GM23248 (cell line): ENCODE results near the gene ATP10A. TPM values are rescaled to one million over a fixed set of nuclear protein-coding genes. Genes with fewer than 3 reads are reported as not detected.
A peak's percentile ranks its signal among the peaks of the same experiment; 100 is the strongest.

Experiments
- DNase-seq: peaks from one replicate; pipeline ENCODE4 v3.0.0-alpha.2; 2015
- H2AFZ ChIP-seq: fragments of 200-600 bp; sonication (generic); 2 replicates; pipeline ENCODE4 v1.6.1; 2016; ENCODE audit warnings: antibody characterized with exemption
- H3F3A ChIP-seq: fragments of 200-600 bp; sonication (generic); 2 replicates; pipeline ENCODE4 v1.6.1; 2016; ENCODE audit warnings: mild to moderate bottlenecking, antibody characterized with exemption, mixed run types; ENCODE audit not compliant: insufficient read depth
- H3K27ac ChIP-seq: fragments of 200-600 bp; sonication (generic); 2 replicates; pipeline ENCODE4 v1.5.1; 2016; ENCODE audit warnings: mild to moderate bottlenecking
- H3K27me3 ChIP-seq: fragments of 200-600 bp; sonication (generic); replicated peaks from 2 replicates; pipeline ENCODE4 v1.6.1; 2016; ENCODE audit warnings: mild to moderate bottlenecking; ENCODE audit not compliant: insufficient read depth
- H3K36me3 ChIP-seq: fragments of 200-600 bp; sonication (generic); 2 replicates; pipeline ENCODE4 v1.6.1; 2016; ENCODE audit warnings: low read depth, mild to moderate bottlenecking
- H3K4me1 ChIP-seq: fragments of 200-600 bp; sonication (generic); 2 replicates; pipeline ENCODE4 v1.6.1; 2016; ENCODE audit warnings: mild to moderate bottlenecking; ENCODE audit not compliant: insufficient read depth
- H3K4me2 ChIP-seq: fragments of 200-600 bp; sonication (generic); one replicate; pipeline ENCODE4 v1.6.1; 2016; ENCODE audit warnings: mild to moderate bottlenecking; ENCODE audit not compliant: unreplicated experiment
- H3K4me3 ChIP-seq: fragments of 200-600 bp; sonication (generic); 2 replicates; pipeline ENCODE4 v1.5.1; 2016; ENCODE audit warnings: mild to moderate bottlenecking
- H3K79me2 ChIP-seq: fragments of 200-600 bp; sonication (generic); 2 replicates; pipeline ENCODE4 v1.6.1; 2016; ENCODE audit warnings: mild to moderate bottlenecking; ENCODE audit not compliant: insufficient read depth
- H3K9ac ChIP-seq: fragments of 200-600 bp; sonication (generic); 2 replicates; pipeline ENCODE4 v1.6.1; 2016; ENCODE audit warnings: mild to moderate bottlenecking
- H3K9me2 ChIP-seq: fragments of 200-600 bp; sonication (generic); 2 replicates; pipeline ENCODE4 v1.6.1; 2016; ENCODE audit warnings: mixed run types, mild to moderate bottlenecking, moderate library complexity; ENCODE audit not compliant: insufficient read depth
- H3K9me3 ChIP-seq: fragments of 200-600 bp; sonication (generic); one replicate; pipeline ENCODE4 v1.6.1; 2017; ENCODE audit warnings: low read depth
- H4K20me1 ChIP-seq: fragments of 200-600 bp; sonication (generic); 2 replicates; pipeline ENCODE4 v1.6.0; 2016; ENCODE audit not compliant: insufficient read depth
- EZH2 ChIP-seq: fragments of 200-600 bp; sonication (generic); IDR thresholded peaks from 2 replicates; pipeline ENCODE4 v1.6.1; 2018; ENCODE audit warnings: antibody characterized with exemption, mild to moderate bottlenecking; ENCODE audit not compliant: insufficient read depth, poor library complexity, severe bottlenecking
- EZH2phosphoT487 ChIP-seq: fragments of 200-600 bp; sonication (generic); IDR thresholded peaks from 2 replicates; pipeline ENCODE4 v1.6.1; 2018; ENCODE audit warnings: antibody characterized with exemption, moderate library complexity, mild to moderate bottlenecking, low read depth; ENCODE audit not compliant: insufficient read depth
- WGBS, 2 experiments: methylation state at CpG; one replicate each; pipeline ENCODE4 v1.1.6; 2015 to 2017; ENCODE audit warnings: low lambda C conversion rate in 2 of 2, low coverage in 1 of 2; ENCODE audit errors: missing lambda C conversion rate in 2 of 2; 5-methylcytosine and 5-hydroxymethylcytosine counted together
- in situ Hi-C: fragments of 300-500 bp; cut with MboI; formaldehyde crosslinking; loops from 2 replicates; pipeline ENCODE4 v1.15.0; 2020
- polyA plus RNA-seq: library from polyadenylated mRNA; unstranded; fragments of >200 nt; fragmentation: Nextera tagmentation; extraction: Ambion mirVana; gene quantifications from 2 replicates; pipeline ENCODE4 v1.2.1, GENCODE V29; 2016
- total RNA-seq: library from RNA; depleted of rRNA; stranded (reverse); fragments of >200 nt; shearing (Covaris generic); gene quantifications from 2 replicates; pipeline ENCODE4 v1.2.3, GENCODE V29; 2014

The ATP10A gene
- total and polyA plus RNA-seq, 2 experiments from 2014 or later: 20.4 to 64.1 TPM

- Histone ChIP-seq H3K9ac (no peak overlapping the region), H3K9me3 (no peaks in the 10 kb centered on the region), H3K79me2 (peaks cover 98% of the 10 kb centered on the region), H3K4me3 (no peak overlapping the region), H3K27ac (no peak overlapping the region), H3F3A (0 out of 2 replicates have a peak, but pooled peaks cover 5% of the 10 kb centered on the region), H3K27me3 (no peaks in the 10 kb centered on the region), H3K9me2 (no peaks in the 10 kb centered on the region), H3K4me2 (no peak overlapping the region), H3K36me3 (peaks cover 17% of the 10 kb centered on the region), H2AFZ (no peak overlapping the region), H3K4me1 (no peaks in the 10 kb centered on the region; the same call in 1 of the 2 replicates), H4K20me1 (no peaks in the 10 kb centered on the region)
- in situ Hi-C loops: no loop called here
- TF ChIP-seq EZH2phosphoT487 (no peak), EZH2 (no peak)
- WGBS, 2 experiments: 94 to 100% methylated on average over 6 to 7 of the region's 7 CpGs
- no peak for DNase-seq
Measured at GRCh38 chr15:25766417-25766816, 96.7 kb downstream of the ATP10A start.

GRCh38 chr15:25764980-25765735, 98.0 kb downstream of the ATP10A start:
- TF ChIP-seq EZH2phosphoT487: no peak
- no peak for TF ChIP-seq EZH2
- Histone ChIP-seq H3K4me2 (no peak overlapping the region), H3K9me3 (no peaks in the 10 kb centered on the region), H3K9ac (no peak overlapping the region), H2AFZ (no peak overlapping the region), H3K36me3 (peaks cover 20% of the 10 kb centered on the region), H3K4me3 (no peak overlapping the region), H3K27me3 (no peaks in the 10 kb centered on the region), H3K9me2 (0 out of 2 replicates have a peak, but pooled peaks cover under 1% of the 10 kb centered on the region), H3F3A (0 out of 2 replicates have a peak, but pooled peaks cover 5% of the 10 kb centered on the region), H3K4me1 (no peaks in the 10 kb centered on the region; the same call in 1 of the 2 replicates), H3K79me2 (peaks cover 98% of the 10 kb centered on the region), H4K20me1 (no peaks in the 10 kb centered on the region), H3K27ac (no peak overlapping the region)
- 92 to 93% methylated on average over 14 of the region's 14 CpGs for WGBS, 2 experiments
- no peak for DNase-seq
- in situ Hi-C loops: no loop called here

GRCh38 chr15:25763954-25764353, 99.2 kb downstream of the ATP10A start:
- WGBS, 2 experiments: 93 to 97% methylated on average over 7 of the region's 7 CpGs
- Histone ChIP-seq H3K9me3 (no peaks in the 10 kb centered on the region), H3K4me3 (no peak overlapping the region), H4K20me1 (no peaks in the 10 kb centered on the region), H2AFZ (no peak overlapping the region), H3K27me3 (no peaks in the 10 kb centered on the region), H3K4me2 (no peak overlapping the region), H3K9ac (no peak overlapping the region), H3K79me2 (peaks cover 98% of the 10 kb centered on the region), H3K4me1 (no peaks in the 10 kb centered on the region; the same call in 1 of the 2 replicates), H3F3A (0 out of 2 replicates have a peak, but pooled peaks cover 5% of the 10 kb centered on the region), H3K36me3 (peaks cover 29% of the 10 kb centered on the region), H3K27ac (no peak overlapping the region), H3K9me2 (peaks cover 4% of the 10 kb centered on the region; the same call in 1 of the 2 replicates)
- TF ChIP-seq EZH2: no peak
- no peak for TF ChIP-seq EZH2phosphoT487
- no peak for DNase-seq
- in situ Hi-C loops: no loop called here

- no peaks in the 10 kb centered on the region for H3K9me3 ChIP-seq
- 0 out of 2 replicates have a peak, but pooled peaks cover 5% of the 10 kb centered on the region for H3F3A ChIP-seq
- in situ Hi-C loops: no loop called here
- no peak overlapping the region for H2AFZ ChIP-seq
- H3K4me1 ChIP-seq: no peaks in the 10 kb centered on the region; the same call in 1 of the 2 replicates
- no peaks in the 10 kb centered on the region for H3K27me3 ChIP-seq
- no peak overlapping the region for H3K4me2 ChIP-seq
- DNase-seq: peak; percentile 51
- H3K4me3 ChIP-seq: no peak overlapping the region
- TF ChIP-seq EZH2phosphoT487 (no peak), EZH2 (no peak)
- no peak overlapping the region for H3K9ac ChIP-seq
- peaks cover 29% of the 10 kb centered on the region for H3K36me3 ChIP-seq
- peaks cover 4% of the 10 kb centered on the region; the same call in 1 of the 2 replicates for H3K9me2 ChIP-seq
- H3K79me2 ChIP-seq: peaks cover 94% of the 10 kb centered on the region
- no peaks in the 10 kb centered on the region for H4K20me1 ChIP-seq
- WGBS, 2 experiments: 53 to 61% methylated on average over 4 of the region's 4 CpGs
- H3K27ac ChIP-seq: no peak overlapping the region
Measured at GRCh38 chr15:25763331-25763751, 99.8 kb downstream of the ATP10A start.
